DMS53 treated with DMSO at 0.1 percent for 48 hours (cell line): ENCODE results near the gene LRRFIP1.

Experiments used
- DNase-seq: peaks from one replicate; lab custom pipeline; 2025; ENCODE audit not compliant: unreplicated experiment; lab: John Stamatoyannopoulos, UW

LRRFIP1 gene

DNA sequence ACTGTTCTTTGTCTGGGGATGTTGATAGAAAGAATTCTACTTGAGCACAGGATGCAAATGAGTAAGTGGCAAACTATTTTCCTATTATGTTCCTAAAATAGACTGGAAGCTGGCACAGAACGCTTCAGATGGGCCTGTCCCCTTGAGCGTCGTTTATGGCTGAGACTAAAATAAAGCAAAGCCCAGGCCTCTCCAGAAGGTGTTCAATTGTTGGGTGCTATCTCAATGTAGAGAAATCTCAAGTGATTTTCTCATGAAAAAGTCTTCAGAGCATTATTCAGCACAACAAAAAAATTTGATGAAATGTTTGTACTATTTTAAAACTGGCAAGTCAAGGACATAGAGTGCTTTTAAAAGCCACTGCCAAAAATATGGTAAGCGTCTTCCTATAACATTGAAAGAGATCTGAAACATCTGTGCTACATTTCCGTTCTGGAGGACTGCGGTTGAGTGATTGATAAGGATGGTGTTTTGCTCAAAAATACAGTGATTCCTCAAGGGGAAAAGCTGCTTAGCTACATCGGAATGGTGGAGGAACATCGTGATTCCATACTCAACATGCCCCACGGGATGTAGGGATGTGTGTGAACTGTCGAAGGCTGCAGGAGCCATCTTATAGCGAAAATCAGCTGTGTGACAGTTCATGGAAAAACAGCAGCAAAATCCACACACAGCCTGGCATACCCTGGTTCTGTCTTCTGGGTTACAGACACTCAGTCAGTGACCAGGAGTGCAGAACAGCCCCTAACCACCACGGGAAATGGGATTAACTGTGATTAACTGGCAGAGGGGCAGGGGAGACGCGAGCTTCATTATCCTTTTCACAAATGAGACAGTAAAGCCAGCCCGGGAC, 10.4 kb upstream of the LRRFIP1 start:
- DNase-seq: no peak

DNA sequence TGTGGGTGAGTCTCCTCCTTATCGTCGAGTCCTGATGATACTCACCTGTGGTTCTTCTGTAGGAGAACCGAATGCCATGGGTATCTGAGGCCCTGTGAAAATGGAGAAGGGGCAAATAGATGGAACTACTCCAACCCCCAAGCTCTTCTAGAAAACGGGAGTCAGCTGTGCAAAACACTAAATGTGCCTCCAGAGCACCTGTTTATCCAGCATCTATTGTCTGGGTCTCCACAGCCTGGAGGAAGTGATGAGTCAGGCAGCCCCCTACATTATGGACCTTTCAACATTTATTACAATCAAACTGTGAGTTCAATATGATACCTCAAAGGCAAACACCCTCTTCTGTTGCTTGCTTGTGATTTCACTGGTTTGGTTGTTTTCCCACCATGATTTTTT, 9.8 kb upstream of the LRRFIP1 start:
- no peak for DNase-seq

- no peak for DNase-seq
Observed at GRCh38 chr2:237618449-237618848, 8.9 kb upstream of the LRRFIP1 start.

DNA sequence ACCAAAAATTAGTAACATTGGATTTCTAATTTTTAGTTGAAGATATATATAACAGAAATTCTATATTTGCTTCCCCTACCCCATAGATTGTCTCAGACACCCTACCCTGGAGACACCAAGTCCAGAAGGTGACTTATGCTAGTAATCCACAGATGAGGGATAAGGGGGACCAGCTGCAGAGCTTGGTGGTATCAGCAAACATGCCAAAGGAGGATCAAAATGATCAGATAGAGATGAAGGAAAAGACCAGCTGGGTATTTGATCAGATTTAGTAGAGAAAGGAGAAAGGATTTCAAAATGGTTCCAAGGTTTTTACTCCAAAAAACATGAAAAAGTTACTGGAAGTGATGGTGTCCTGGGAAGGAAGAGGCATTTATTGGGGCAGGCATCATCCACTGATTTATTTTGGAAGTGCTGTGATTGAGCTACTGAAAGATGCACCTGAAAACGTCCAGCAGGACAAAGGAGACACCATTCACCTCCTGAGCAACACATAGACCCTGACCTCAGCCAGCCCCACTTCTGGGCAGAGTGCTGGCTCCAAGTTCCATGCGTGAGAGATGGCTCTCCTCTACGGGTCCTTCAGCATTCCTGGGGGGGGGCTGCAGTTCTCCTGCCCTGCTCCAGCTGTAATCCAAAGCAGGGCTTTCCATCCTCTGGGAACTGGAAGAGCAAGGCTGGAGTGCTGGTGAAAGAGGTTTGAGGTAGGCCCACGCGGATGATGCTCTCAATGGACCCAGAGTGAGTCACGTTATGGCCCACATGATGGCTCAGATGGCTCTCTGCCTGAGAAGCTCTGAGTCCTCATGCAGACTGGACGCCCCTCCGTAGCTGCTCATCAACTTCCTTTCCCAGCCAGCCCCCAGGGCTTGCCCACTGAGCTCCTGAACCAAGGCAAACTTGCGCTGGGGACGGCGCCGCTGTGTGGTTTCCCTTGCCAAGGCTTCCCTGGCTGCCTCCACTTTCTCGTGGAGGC, 3.7 kb upstream of the LRRFIP1 start:
- no peak for DNase-seq

DNA sequence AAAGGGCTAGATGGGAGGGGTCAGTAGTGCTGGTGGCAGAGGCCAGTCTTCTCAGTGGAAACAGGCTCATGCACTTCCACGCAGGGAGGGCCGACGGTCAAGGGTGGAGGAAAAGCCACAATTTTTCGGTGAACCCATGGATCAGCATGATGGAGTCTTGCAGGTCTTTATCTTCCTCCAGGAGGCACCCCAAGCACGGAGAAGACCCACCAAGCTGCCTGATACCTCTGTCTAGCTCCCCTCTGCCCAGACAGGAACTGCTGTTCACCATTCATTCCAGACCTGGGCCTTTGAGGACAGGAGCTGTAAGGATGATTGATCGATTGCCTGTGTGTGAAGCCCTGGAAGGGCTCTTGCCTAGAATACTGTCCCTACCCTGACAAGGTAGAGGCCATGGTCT, 2.8 kb upstream of the LRRFIP1 start:
- DNase-seq: no peak

GRCh38 chr2:237625216-237625705, 2.1 kb upstream of the LRRFIP1 start:
- DNase-seq: no peak

DNA sequence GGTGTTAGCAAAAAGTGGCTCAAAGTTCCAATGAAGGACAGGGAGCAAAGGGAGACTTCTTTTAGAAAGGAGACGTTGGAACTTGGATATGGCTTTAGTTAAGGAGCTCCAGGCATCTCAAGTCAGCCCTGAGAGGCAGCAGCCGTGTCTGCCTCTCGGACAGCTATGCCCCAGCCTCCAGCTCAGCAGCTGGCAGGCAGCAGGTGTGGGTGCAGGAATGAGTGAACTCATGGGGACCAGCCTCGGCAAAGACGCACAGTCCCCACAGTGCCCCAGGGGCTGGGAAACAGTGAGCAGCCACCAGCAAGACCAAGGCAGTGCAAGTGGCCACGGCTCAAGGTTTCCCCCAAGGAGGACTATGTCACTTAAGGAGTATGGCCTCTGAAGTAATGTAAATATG, 1.6 kb upstream of the LRRFIP1 start:
- no peak for DNase-seq

DNA sequence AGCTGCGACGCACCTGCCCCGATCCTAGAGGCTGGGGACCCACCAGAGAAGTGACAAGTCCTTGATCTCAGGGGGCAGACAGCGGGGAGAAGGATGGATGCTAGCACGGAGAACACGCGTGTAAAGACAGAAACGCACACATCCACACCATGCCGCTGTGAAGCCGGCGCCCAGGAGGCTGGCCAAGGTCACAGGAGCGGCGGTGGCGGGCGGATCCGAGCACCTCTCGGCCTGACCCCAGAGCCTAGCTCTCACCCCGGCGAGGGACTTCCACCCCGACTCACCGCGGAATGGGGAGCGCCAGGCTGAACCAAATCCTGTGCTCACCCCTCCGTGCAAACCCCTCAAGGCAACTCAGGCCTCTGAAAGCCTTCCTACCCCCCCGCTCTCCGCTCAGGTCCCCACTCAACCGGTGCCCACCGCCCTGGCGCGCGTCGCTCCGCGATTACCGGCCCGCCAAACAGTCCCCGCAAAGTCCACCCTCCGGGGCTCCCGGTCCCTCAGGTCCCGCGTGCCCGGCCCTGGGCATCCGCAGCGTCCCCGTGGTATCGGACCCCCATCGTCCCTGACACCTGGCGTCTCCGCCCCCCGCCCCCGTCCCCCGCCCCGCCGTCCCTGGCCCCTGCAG, 460 bp upstream of the LRRFIP1 start:
- no peak for DNase-seq

DNA sequence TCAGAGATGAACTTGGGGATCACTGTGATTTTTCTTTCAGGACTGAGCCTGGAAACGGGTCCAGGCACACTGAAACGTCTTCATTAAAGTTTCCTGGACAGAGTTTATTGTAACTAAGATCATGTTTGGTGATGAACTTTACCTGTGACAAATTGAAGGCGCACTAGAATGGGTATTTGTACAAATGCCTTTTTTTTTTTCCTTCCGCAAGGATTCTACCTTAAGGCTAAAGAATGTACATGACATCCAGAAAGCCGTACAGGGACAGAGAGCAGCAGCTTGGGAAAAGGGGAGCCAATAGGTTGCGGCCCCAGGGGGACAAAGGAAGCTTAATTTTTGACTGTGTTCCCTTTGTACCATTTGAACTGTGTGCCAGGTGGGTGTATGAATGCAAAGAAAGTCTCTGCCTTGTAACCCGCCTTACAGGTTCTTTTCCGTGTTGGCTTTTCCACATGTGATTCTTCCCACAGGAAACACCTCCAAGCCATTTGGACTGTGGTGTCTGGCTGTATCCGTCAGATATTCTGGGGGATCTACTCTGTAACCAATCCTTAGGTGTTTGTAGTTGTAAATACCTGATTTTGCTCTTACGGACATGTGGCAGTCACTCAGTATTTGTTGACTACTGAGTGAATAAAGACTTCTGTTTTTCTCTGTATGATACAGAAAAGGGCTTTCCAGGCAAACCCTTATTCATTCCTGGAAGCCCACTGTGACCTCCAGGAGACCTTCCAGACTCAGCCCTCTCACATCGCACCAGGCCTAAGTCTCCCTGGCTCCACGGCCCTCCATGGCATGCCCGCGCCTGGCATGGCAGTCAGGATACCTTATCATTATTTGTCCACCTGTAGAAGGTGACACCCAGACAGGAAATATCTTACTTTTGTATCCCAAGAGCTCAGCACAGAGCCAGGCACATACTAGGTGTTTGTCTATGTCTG, 1.1 kb downstream of the LRRFIP1 start:
- no peak for DNase-seq

- DNase-seq: no peak
Observed at GRCh38 chr2:237629188-237629534, 1.8 kb downstream of the LRRFIP1 start.

GRCh38 chr2:237629739-237630138, 2.4 kb downstream of the LRRFIP1 start:
- DNase-seq: no peak

GRCh38 chr2:237630216-237631000, 3.0 kb downstream of the LRRFIP1 start:
- no peak for DNase-seq

- DNase-seq: no peak
Observed at GRCh38 chr2:237631007-237631785, 3.8 kb downstream of the LRRFIP1 start.

GRCh38 chr2:237631801-237632585, 4.6 kb downstream of the LRRFIP1 start:
- DNase-seq: no peak

DNA sequence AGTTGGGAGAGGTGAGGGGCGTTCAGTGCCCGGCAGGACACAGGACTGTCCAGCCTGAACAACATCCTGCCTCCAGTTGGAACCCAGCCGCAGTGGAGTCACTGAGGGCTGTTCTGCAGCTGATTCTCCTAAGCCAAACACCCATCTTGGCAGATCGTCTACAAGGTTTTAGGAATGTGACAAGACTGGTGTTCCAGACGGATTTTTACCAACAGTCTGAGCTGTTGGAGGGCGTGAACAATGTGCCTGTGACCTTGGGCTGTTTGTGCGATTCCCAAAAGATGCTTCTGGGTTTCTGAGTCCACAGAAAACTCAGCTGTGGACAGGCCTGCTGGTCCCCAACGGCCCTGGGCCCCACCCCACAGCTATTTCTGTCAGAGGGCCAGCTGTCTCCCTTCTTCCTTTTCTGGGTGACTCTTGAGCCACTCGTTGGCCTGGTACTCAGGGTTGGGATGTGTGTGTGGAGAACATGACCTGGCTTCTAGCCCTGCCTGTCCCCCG, 5.7 kb downstream of the LRRFIP1 start:
- DNase-seq: no peak

- DNase-seq: no peak
Observed at GRCh38 chr2:237636578-237636977, 9.2 kb downstream of the LRRFIP1 start.

GRCh38 chr2:237637429-237638135, 10.2 kb downstream of the LRRFIP1 start:
- no peak for DNase-seq
